Gastroesophageal sphincter (tissue), 4 donors: ENCODE measurements around the gene NHLRC2. TPM values are rescaled to one million over a fixed set of nuclear protein-coding genes. Genes with fewer than 3 reads are reported as not detected.
"Not testable (repeated sequence)": the region's sequence is repeated elsewhere in the genome, so short reads cannot be mapped to it uniquely, and the experiment has no call there.

ENCODE experiments used
- ATAC-seq: fragments of 150-250 bp; one replicate; pipeline ENCODE4 v1.9.1; 2016; ENCODE audit warnings: mild to moderate bottlenecking, moderate library complexity
- H3K27ac ChIP-seq, 4 donors: fragments of 200-600 bp; sonication (generic) in 3 of 4; 1 replicate in 3 of 4; 2 replicates in 1 of 4; pipeline ENCODE4 v1.5.1; 2016 to 2019
- H3K27me3 ChIP-seq: fragments of 200-600 bp; sonication (generic); one replicate; pipeline ENCODE4 v1.5.1; 2019
- H3K36me3 ChIP-seq, 2 donors: fragments of 200-600 bp; sonication (generic); one replicate each; pipeline ENCODE4 v1.5.1; 2019; ENCODE audit warnings: control low read depth in 1 of 2
- H3K4me1 ChIP-seq, 3 donors: fragments of 200-600 bp; sonication (generic); 1 replicate in 2 of 3; 2 replicates in 1 of 3; pipeline ENCODE4 v1.5.1; 2016 to 2019; ENCODE audit warnings: control low read depth in 2 of 3
- H3K4me3 ChIP-seq, 2 donors: fragments of 200-600 bp; sonication (generic); one replicate each; pipeline ENCODE4 v1.5.1; 2019; ENCODE audit warnings: mild to moderate bottlenecking in 1 of 2, moderate library complexity in 1 of 2
- H3K9me3 ChIP-seq, 3 donors: fragments of 200-600 bp; sonication (generic); one replicate each; pipeline ENCODE4 v1.5.1; 2017 to 2019; ENCODE audit warnings: control low read depth in 2 of 3
- EP300 ChIP-seq: sonication (generic); formaldehyde crosslinking; IDR thresholded peaks from one replicate; pipeline ENCODE4 v1.6.1; 2017; ENCODE audit warnings: antibody characterized with exemption, mild to moderate bottlenecking
- POLR2A ChIP-seq, 2 donors: fragments of 450-650 bp; IDR thresholded peaks; one replicate each; pipeline ENCODE4 v1.6.1; 2017; ENCODE audit warnings: antibody characterized with exemption in 2 of 2, mild to moderate bottlenecking in 2 of 2, moderate library complexity in 1 of 2
- POLR2AphosphoS5 ChIP-seq: sonication (generic); formaldehyde crosslinking; IDR thresholded peaks from one replicate; pipeline ENCODE4 v1.6.1; 2017; ENCODE audit warnings: antibody characterized with exemption
- WGBS, 2 donors: methylation state at CpG; one replicate each; pipeline ENCODE4 v1.1.5; 2018; ENCODE audit warnings: low coverage in 1 of 2; 5-methylcytosine and 5-hydroxymethylcytosine counted together
- total RNA-seq, 4 donors: library from RNA; depleted of rRNA; stranded (reverse); fragments of >200 nt; gene quantifications; one replicate each; pipeline ENCODE4 v1.1.0, GENCODE V29; 2016
- TF ChIP-seq, protein P1 (sequence below), 4 experiments: fragments of 200-600 bp in 2 of 4; fragments of 450-650 bp in 2 of 4; sonication (generic) in 1 of 4; IDR thresholded peaks; one replicate each; pipeline ENCODE4 v1.5.1; 2017 to 2019; ENCODE audit warnings: antibody characterized with exemption in 4 of 4, mild to moderate bottlenecking in 2 of 4, moderate library complexity in 2 of 4

The NHLRC2 gene
- total RNA-seq, 4 donors from 2014 or later = 41.2 to 80.9 (median 62.1) TPM

DNA sequence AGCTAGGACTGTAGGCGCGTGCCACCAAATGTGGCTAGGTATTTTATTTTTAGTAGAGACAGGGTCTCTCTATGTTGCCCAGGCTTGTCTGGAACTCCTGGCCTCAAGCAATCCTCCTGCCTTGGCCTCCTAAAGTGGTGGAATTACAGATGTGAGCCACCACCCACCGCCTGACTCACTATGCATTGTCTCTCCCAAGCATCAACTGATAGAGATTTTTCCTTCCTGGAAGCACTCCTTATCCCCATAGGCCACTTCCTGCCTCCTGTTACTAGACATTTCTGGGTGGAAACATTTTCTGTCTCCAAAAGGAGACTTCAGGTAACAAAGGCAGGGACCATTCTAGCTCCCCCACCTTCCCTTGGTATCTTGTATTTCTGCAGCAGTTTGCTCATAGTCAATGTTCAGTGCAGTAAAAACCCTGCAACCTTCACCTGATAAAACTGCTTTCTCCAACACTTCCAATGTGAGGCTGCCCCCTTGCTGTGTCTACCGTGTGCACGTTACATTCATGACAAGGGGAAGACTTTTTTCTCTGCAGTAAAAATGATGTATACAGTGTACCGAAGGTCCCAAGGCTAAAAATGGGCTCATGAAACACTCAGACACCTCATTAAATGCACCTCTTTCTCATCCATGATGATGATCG is 84.9 kb downstream of the NHLRC2 start:
- no peak for ATAC-seq
- TF ChIP-seq, protein P1, sequence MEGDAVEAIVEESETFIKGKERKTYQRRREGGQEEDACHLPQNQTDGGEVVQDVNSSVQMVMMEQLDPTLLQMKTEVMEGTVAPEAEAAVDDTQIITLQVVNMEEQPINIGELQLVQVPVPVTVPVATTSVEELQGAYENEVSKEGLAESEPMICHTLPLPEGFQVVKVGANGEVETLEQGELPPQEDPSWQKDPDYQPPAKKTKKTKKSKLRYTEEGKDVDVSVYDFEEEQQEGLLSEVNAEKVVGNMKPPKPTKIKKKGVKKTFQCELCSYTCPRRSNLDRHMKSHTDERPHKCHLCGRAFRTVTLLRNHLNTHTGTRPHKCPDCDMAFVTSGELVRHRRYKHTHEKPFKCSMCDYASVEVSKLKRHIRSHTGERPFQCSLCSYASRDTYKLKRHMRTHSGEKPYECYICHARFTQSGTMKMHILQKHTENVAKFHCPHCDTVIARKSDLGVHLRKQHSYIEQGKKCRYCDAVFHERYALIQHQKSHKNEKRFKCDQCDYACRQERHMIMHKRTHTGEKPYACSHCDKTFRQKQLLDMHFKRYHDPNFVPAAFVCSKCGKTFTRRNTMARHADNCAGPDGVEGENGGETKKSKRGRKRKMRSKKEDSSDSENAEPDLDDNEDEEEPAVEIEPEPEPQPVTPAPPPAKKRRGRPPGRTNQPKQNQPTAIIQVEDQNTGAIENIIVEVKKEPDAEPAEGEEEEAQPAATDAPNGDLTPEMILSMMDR (IDR thresholded peaks at IDR 0.05) = no peak
- TF ChIP-seq POLR2A (IDR thresholded peaks at IDR 0.05) (no peak), POLR2AphosphoS5 (no peak), EP300 (no peak)
- Histone ChIP-seq H3K9me3 (no peaks in the 10 kb centered on the region), H3K27ac (no peak overlapping the region), H3K4me1 (no peaks in the 10 kb centered on the region), H3K36me3 (no peaks in the 10 kb centered on the region), H3K4me3 (no peak overlapping the region), H3K27me3 (no peaks in the 10 kb centered on the region)
- WGBS, 2 donors = 80 to 91% methylated on average over 7 of the region's 7 CpGs

- Histone ChIP-seq H3K27me3 (no peaks in the 10 kb centered on the region), H3K27ac (no peak overlapping the region), H3K4me1 (no peaks in the 10 kb centered on the region), H3K9me3 (no peaks in the 10 kb centered on the region), H3K36me3 (no peaks in the 10 kb centered on the region), H3K4me3 (no peak overlapping the region)
- ATAC-seq = no peak
- WGBS, 2 donors = 90 to 100% methylated on average over 3 to 4 of the region's 4 CpGs
- no peak for TF ChIP-seq POLR2A (IDR thresholded peaks at IDR 0.05)
- TF ChIP-seq, protein P1 (IDR thresholded peaks at IDR 0.05) = no peak
- TF ChIP-seq EP300 = no peak
- TF ChIP-seq POLR2AphosphoS5 = no peak
Observed at GRCh38 chr10:113941140-113941539, 86.7 kb downstream of the NHLRC2 start.

- not testable (repeated sequence) for H3K36me3 ChIP-seq, H3K4me1 ChIP-seq, H3K9me3 ChIP-seq, ATAC-seq, H3K27ac ChIP-seq, H3K4me3 ChIP-seq, H3K27me3 ChIP-seq
- whole genome bisulfite sequencing, 2 donors = 87 to 100% methylated on average over 1 to 6 of the region's 7 CpGs
Observed at GRCh38 chr10:113943196-113943595, 88.7 kb downstream of the NHLRC2 start.

- H3K9me3 ChIP-seq = no peaks in the 10 kb centered on the region
Observed at GRCh38 chr10:113945075-113945686, 90.7 kb downstream of the NHLRC2 start.

DNA sequence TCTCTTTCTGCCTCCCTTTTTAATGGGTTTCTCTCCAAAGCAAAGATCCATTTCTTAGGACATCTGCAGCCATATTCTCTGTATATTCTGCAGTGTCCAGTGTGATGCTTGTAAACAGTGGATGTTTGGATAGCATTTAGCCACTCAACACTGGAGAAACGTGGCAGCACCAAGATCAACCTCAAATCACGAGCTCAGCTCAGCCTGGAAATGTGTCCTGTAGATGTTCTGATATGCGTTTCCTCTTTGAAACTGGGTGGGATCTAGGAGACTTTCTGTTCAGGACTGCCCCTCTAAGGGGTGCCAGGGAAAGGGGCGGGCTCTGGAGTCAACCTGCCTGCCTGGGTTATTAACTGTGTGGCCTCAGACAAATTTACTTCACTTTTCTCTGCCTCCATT is 91.2 kb downstream of the NHLRC2 start:
- Histone ChIP-seq H3K27me3 (no peaks in the 10 kb centered on the region), H3K9me3 (no peaks in the 10 kb centered on the region), H3K27ac (no peak overlapping the region), H3K4me3 (no peak overlapping the region), H3K36me3 (no peaks in the 10 kb centered on the region), H3K4me1 (peaks cover 0 to 9% (median 5%) of the 10 kb centered on the region in 3 donors)
- ATAC-seq = no peak
- WGBS, 2 donors = 90 to 97% methylated on average over 4 of the region's 4 CpGs
- TF ChIP-seq, protein P1 (IDR thresholded peaks at IDR 0.05) = no peak
- no peak for TF ChIP-seq EP300
- TF ChIP-seq POLR2AphosphoS5 = no peak
- TF ChIP-seq POLR2A (IDR thresholded peaks at IDR 0.05) = no peak

More at GRCh38 chr10:113945075-113945686, 90.7 kb downstream of the NHLRC2 start:
- Histone ChIP-seq H3K4me1 (peaks cover 0 to 9% (median 5%) of the 10 kb centered on the region in 3 donors), H3K4me3 (no peak overlapping the region), H3K36me3 (no peaks in the 10 kb centered on the region), H3K27me3 (no peaks in the 10 kb centered on the region), H3K27ac (no peak overlapping the region)
- ATAC-seq = no peak
- TF ChIP-seq, protein P1 (IDR thresholded peaks at IDR 0.05) = no peak
- TF ChIP-seq POLR2A (IDR thresholded peaks at IDR 0.05) = no peak
- no peak for TF ChIP-seq POLR2AphosphoS5
- no peak for TF ChIP-seq EP300
- WGBS, 2 donors = 90 to 94% methylated on average over 9 of the region's 9 CpGs
